IMR-90 (cell line): ENCODE data around the gene CNP. TPM values are rescaled to one million over a fixed set of nuclear protein-coding genes. Genes with fewer than 3 reads are reported as not detected.

Source experiments
- ATAC-seq: fragments of 200-7000 bp; cut with Tn5 transposase; 2 replicates; pipeline ENCODE4 v1.9.1; 2020; ENCODE audit warnings: low read depth, mild to moderate bottlenecking, moderate library complexity
- BruUV-seq: library from RNA; stranded (reverse); fragments of 400-500 nt; replicated peaks from 2 replicates; lab custom pipeline; 2021; lab: Mats Ljungman, UMichigan
- CTCF ChIA-PET: fragments of 300-600 bp; formaldehyde crosslinking; extraction: SDS; loops from one replicate; lab custom pipeline; 2021; ENCODE audit warnings: antibody characterized with exemption; lab: Yijun Ruan, JAX
- POLR2A ChIA-PET: fragments of 300-600 bp; sonication (Branson Sonifier 250); formaldehyde crosslinking; loops from one replicate; lab custom pipeline; 2022; ENCODE audit warnings: antibody characterized with exemption; ENCODE audit not compliant: unreplicated experiment; lab: Charles Lee
- DNase-seq: peaks from one replicate; pipeline ENCODE4 v3.0.0; 2013
- H2AFZ ChIP-seq: replicated peaks from 2 replicates; pipeline ENCODE3; 2013; ENCODE audit warnings: low read length, mild to moderate bottlenecking; ENCODE audit not compliant: poor library complexity
- H2AK5ac ChIP-seq: 2 replicates; pipeline ENCODE4 v1.6.1; 2013; ENCODE audit warnings: low read depth, low read length, inconsistent platforms
- H2AK9ac ChIP-seq: replicated peaks from 2 replicates; pipeline ENCODE3; 2013; ENCODE audit warnings: mild to moderate bottlenecking, low read depth, low read length, moderate library complexity; ENCODE audit not compliant: poor library complexity
- H2BK120ac ChIP-seq: 2 replicates; pipeline ENCODE4 v1.6.1; 2013; ENCODE audit warnings: low read depth, low read length, inconsistent platforms
- H2BK15ac ChIP-seq: 3 replicates; pipeline ENCODE4 v1.6.1; 2013; ENCODE audit warnings: low read depth, low read length, inconsistent platforms
- H2BK20ac ChIP-seq: 2 replicates; pipeline ENCODE4 v1.6.1; 2013; ENCODE audit warnings: low read depth, mild to moderate bottlenecking, inconsistent platforms, low read length, moderate library complexity
- H2BK5ac ChIP-seq: 2 replicates; pipeline ENCODE4 v1.6.1; 2013; ENCODE audit warnings: mild to moderate bottlenecking, low read depth, low read length, inconsistent platforms; ENCODE audit not compliant: poor library complexity, severe bottlenecking
- H3K14ac ChIP-seq: replicated peaks from 2 replicates; pipeline ENCODE4 v1.6.1; 2013; ENCODE audit warnings: low read depth, low read length, inconsistent platforms
- H3K18ac ChIP-seq: 2 replicates; pipeline ENCODE4 v1.6.1; 2013; ENCODE audit warnings: low read depth, low read length, control low read depth
- H3K23ac ChIP-seq: 2 replicates; pipeline ENCODE4 v1.6.1; 2013; ENCODE audit warnings: low read depth, low read length, inconsistent platforms
- H3K27ac ChIP-seq: 2 replicates; pipeline ENCODE4 v1.5.1; 2013; ENCODE audit warnings: mild to moderate bottlenecking, control low read depth, low read length; ENCODE audit not compliant: insufficient read depth
- H3K27me3 ChIP-seq: 2 replicates; pipeline ENCODE4 v1.6.1; 2013; ENCODE audit warnings: low read length; ENCODE audit not compliant: control insufficient read depth, insufficient read depth
- H3K36me3 ChIP-seq: 2 replicates; pipeline ENCODE4 v1.6.1; 2013; ENCODE audit warnings: low read length, mixed read lengths; ENCODE audit not compliant: control insufficient read depth, insufficient read depth
- H3K4ac ChIP-seq: 2 replicates; pipeline ENCODE4 v1.6.1; 2013; ENCODE audit warnings: low read depth, low read length, inconsistent platforms
- H3K4me1 ChIP-seq: 2 replicates; pipeline ENCODE4 v1.6.1; 2013; ENCODE audit warnings: low read length, mixed read lengths; ENCODE audit not compliant: control insufficient read depth, insufficient read depth
- H3K4me2 ChIP-seq: 2 replicates; pipeline ENCODE4 v1.6.1; 2013; ENCODE audit warnings: low read depth, mild to moderate bottlenecking, control low read depth, low read length, moderate library complexity
- H3K4me3 ChIP-seq: 2 replicates; pipeline ENCODE4 v1.5.1; 2013; ENCODE audit warnings: low read depth, mild to moderate bottlenecking, control low read depth, low read length, moderate library complexity; ENCODE audit not compliant: insufficient read depth
- H3K56ac ChIP-seq: 2 replicates; pipeline ENCODE4 v1.6.1; 2013; ENCODE audit warnings: low read length, inconsistent platforms; ENCODE audit not compliant: insufficient read depth; ENCODE audit errors: extremely low read depth
- H3K79me1 ChIP-seq, 2 experiments: 2 replicates each; pipeline ENCODE4 v1.6.1; 2013; ENCODE audit warnings: low read length in 2 of 2, inconsistent platforms in 1 of 2, low read depth in 1 of 2
- H3K9ac ChIP-seq: 2 replicates; pipeline ENCODE4 v1.6.1; 2013; ENCODE audit warnings: low read depth, low read length, control low read depth
- H3K9me1 ChIP-seq: 2 replicates; pipeline ENCODE4 v1.6.1; 2013; ENCODE audit warnings: low read length, inconsistent platforms; ENCODE audit not compliant: insufficient read depth
- H3K9me3 ChIP-seq: 2 replicates; pipeline ENCODE4 v1.6.1; 2013; ENCODE audit warnings: low read length; ENCODE audit not compliant: control insufficient read depth, insufficient read depth
- H4K20me1 ChIP-seq: 2 replicates; pipeline ENCODE4 v1.6.1; 2013; ENCODE audit warnings: low read length, inconsistent platforms; ENCODE audit not compliant: insufficient read depth
- H4K5ac ChIP-seq: 2 replicates; pipeline ENCODE4 v1.6.1; 2013; ENCODE audit warnings: mild to moderate bottlenecking, low read depth, low read length, control low read depth
- H4K8ac ChIP-seq, 2 experiments: 2 replicates each; pipeline ENCODE4 v1.6.1; 2013; ENCODE audit warnings: low read depth in 2 of 2, low read length in 2 of 2, control low read depth in 1 of 2, inconsistent platforms in 1 of 2
- H4K91ac ChIP-seq: 2 replicates; pipeline ENCODE4 v1.6.1; 2013; ENCODE audit warnings: low read depth, low read length, inconsistent platforms; ENCODE audit not compliant: insufficient read depth
- MAFK ChIP-seq: IDR thresholded peaks from 2 replicates; pipeline ENCODE4 v1.6.1; 2012; ENCODE audit warnings: low read depth, low read length, improper control_type of control experiment
- POLR2A ChIP-seq: IDR thresholded peaks from 2 replicates; pipeline ENCODE4 v1.6.1; 2012; ENCODE audit warnings: mild to moderate bottlenecking, low read depth, low read length
- WGBS, 2 experiments: methylation state at CpG; one replicate each; pipeline versions ENCODE4 v1.1.5 to v1.1.7; 2013; ENCODE audit warnings: missing lambda C conversion rate in 2 of 2; ENCODE audit not compliant: insufficient read length in 1 of 2; ENCODE audit errors: extremely low coverage in 2 of 2; 5-methylcytosine and 5-hydroxymethylcytosine counted together
- dilution Hi-C: fragments of 300-500 bp; cut with HindIII; formaldehyde crosslinking; loops from one replicate; pipeline ENCODE4 v1.14.3; 2018; ENCODE audit warnings: low sequenced_read_pairs; ENCODE audit not compliant: unreplicated experiment
- in situ Hi-C: fragments of 300-500 bp; cut with MboI; formaldehyde crosslinking; loops from 3 replicates; pipeline ENCODE4 v1.14.3; 2019; ENCODE audit warnings: low sequenced_read_pairs, inconsistent platforms, mixed read lengths
- intact Hi-C: fragments of 100-400 bp; cut with micrococcal nuclease; formaldehyde crosslinking; loops from 2 replicates; pipeline ENCODE4 v1.10.0; 2022
- polyA plus RNA-seq, 3 experiments: library from polyadenylated mRNA; depleted of rRNA; stranded (reverse); fragments of >200 nt; gene quantifications; 2 replicates each; pipeline ENCODE4 v1.2.3, GENCODE V29; 2012; ENCODE audit warnings: low replicate concordance in 1 of 3
- total RNA-seq: library from RNA; depleted of rRNA; stranded (reverse); fragments of >200 nt; gene quantifications from 2 replicates; pipeline ENCODE4 v1.2.3, GENCODE V29; 2012

CNP gene
- total and polyA plus RNA-seq, 2 of the 4 experiments (the other 2 are of a cell fraction), result 45.5 to 46.4 TPM

DNA sequence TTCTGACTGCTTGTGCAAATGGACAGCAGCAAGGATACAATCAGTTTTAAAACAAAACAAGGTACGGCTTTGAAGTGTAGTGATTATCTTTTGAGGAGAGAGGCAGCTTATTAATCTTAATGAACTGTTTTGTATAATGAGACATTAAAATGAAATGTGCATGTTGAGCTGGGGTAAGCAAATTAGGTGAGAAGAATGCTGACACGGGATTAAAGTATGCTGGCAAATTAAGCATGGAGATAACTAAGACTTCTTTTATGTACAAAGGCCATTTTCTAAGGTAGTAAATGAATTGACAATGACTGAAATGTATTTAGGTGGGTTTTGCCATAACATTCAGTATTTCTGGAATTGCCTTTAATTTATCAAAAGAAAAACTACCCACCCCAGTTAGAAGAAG lies 31.9 kb downstream of the CNP start:
- Histone ChIP-seq H3K4me1 (peaks cover 9% of the 10 kb centered on the region), H3K18ac (no peak overlapping the region), H3K4ac (no peak overlapping the region), H2AK9ac (no peak overlapping the region), H2BK20ac (no peak overlapping the region), H3K23ac (no peak overlapping the region), H3K4me2 (no peak overlapping the region), H2BK5ac (no peak overlapping the region), H3K14ac (no peak overlapping the region), H3K27ac (no peak overlapping the region), H2AFZ (no peak overlapping the region), H3K9me1 (peaks cover 16% of the 10 kb centered on the region), H3K4me3 (no peak overlapping the region), H3K79me1 (peaks cover 37 to 74% of the 10 kb centered on the region in 2 experiments), H4K91ac (no peak overlapping the region), H4K20me1 (peaks cover 27% of the 10 kb centered on the region), H2BK120ac (no peak overlapping the region), H2BK15ac (no peak overlapping the region), H4K8ac (no peak overlapping the region), H3K56ac (no peak overlapping the region), H2AK5ac (no peak overlapping the region), H4K5ac (no peak overlapping the region), H3K9ac (no peak overlapping the region), H3K36me3 (peaks cover 49% of the 10 kb centered on the region), H3K27me3 (no peaks in the 10 kb centered on the region), H3K9me3 (no peaks in the 10 kb centered on the region)
- POLR2A ChIA-PET, result no interaction called here
- intact Hi-C loops (no loop called here), in situ Hi-C loops (no loop called here), dilution Hi-C loops (no loop called here)
- ATAC-seq, result no peak
- 50% methylated on average over 1 of the region's 2 CpGs; no CpG with 5 or more reads in 1 of the 2 experiments for WGBS, 2 experiments
- DNase-seq, result no peak
- no TSS peak for BruUV-seq
- TF ChIP-seq MAFK, result peak; percentile 86
- TF ChIP-seq POLR2A, result no peak
- CTCF ChIA-PET, result no interaction called here
